Panc1 (cell line): ENCODE measurements around the gene ZDHHC7. TPM values are rescaled to one million over a fixed set of nuclear protein-coding genes. Genes with fewer than 3 reads are reported as not detected.
A peak's percentile ranks its signal among the peaks of the same experiment; 100 is the strongest.

ENCODE experiments used
- ATAC-seq: fragments of 200-7000 bp; cut with Tn5 transposase; 2 replicates; pipeline ENCODE4 v1.9.1; 2020; ENCODE audit warnings: mild to moderate bottlenecking, moderate library complexity
- BruUV-seq: library from RNA; stranded (reverse); fragments of 400-500 nt; replicated peaks from 2 replicates; lab custom pipeline; 2021; lab: Mats Ljungman, UMichigan
- CTCF ChIA-PET: fragments of 300-600 bp; sonication (Branson Sonifier 250); formaldehyde crosslinking; loops from one replicate; lab custom pipeline; 2022; ENCODE audit warnings: antibody characterized with exemption; lab: Charles Lee
- POLR2A ChIA-PET: fragments of 300-600 bp; sonication (Branson Sonifier 250); formaldehyde crosslinking; loops from one replicate; lab custom pipeline; 2022; ENCODE audit warnings: antibody characterized with exemption; lab: Charles Lee
- DNase-seq: peaks from one replicate; pipeline ENCODE4 v3.0.0-alpha.2; 2010; ENCODE audit warnings: low read depth, low spot score
- H3K27ac ChIP-seq: 2 replicates; pipeline ENCODE4 v1.5.1; 2011; ENCODE audit warnings: mild to moderate bottlenecking, low read length, inconsistent platforms
- H3K27me3 ChIP-seq: fragments of 200-500 bp; sonication (Bioruptor generic); 2 replicates; pipeline ENCODE4 v1.6.0; 2014; ENCODE audit warnings: low read length, inconsistent platforms; ENCODE audit not compliant: control insufficient read depth, insufficient read depth
- H3K36me3 ChIP-seq: fragments of 200-500 bp; sonication (Bioruptor generic); 2 replicates; pipeline ENCODE4 v1.5.1; 2014; ENCODE audit warnings: inconsistent platforms, mild to moderate bottlenecking, low read length, moderate library complexity; ENCODE audit not compliant: control insufficient read depth, insufficient read depth
- H3K4me1 ChIP-seq: 2 replicates; pipeline ENCODE4 v1.5.1; 2011; ENCODE audit warnings: inconsistent platforms, mild to moderate bottlenecking, low read length, moderate library complexity; ENCODE audit not compliant: control insufficient read depth, insufficient read depth
- H3K4me3 ChIP-seq, 2 experiments: 2 replicates each; pipeline ENCODE4 v1.5.1; 2011 to 2012; ENCODE audit warnings: low read depth in 2 of 2, low read length in 2 of 2, mild to moderate bottlenecking in 2 of 2, inconsistent platforms in 1 of 2, moderate library complexity in 1 of 2
- H3K9me3 ChIP-seq: fragments of 200-500 bp; sonication (Bioruptor generic); 2 replicates; pipeline ENCODE4 v1.5.1; 2014; ENCODE audit warnings: low read depth, mild to moderate bottlenecking, inconsistent platforms, low read length, moderate library complexity; ENCODE audit not compliant: control insufficient read depth, insufficient read depth
- CTCF ChIP-seq: fragments of 450-650 bp; IDR thresholded peaks from 2 replicates; pipeline ENCODE4 v1.5.1; 2017; ENCODE audit warnings: mild to moderate bottlenecking
- POLR2AphosphoS5 ChIP-seq: IDR thresholded peaks from 2 replicates; pipeline ENCODE4 v1.6.1; 2012; ENCODE audit warnings: mild to moderate bottlenecking, low read depth, low read length, moderate library complexity
- REST ChIP-seq, 2 experiments: IDR thresholded peaks; 2 replicates each; pipeline ENCODE4 v1.6.1; 2011 to 2012; ENCODE audit warnings: low read depth in 2 of 2, control low read depth in 1 of 2, low read length in 1 of 2, mild to moderate bottlenecking in 1 of 2, moderate library complexity in 1 of 2; ENCODE audit not compliant: insufficient read depth in 1 of 2
- SIN3A ChIP-seq: IDR thresholded peaks from 2 replicates; pipeline ENCODE4 v1.6.1; 2012; ENCODE audit warnings: low read depth, mild to moderate bottlenecking, low read length, moderate library complexity, borderline replicate concordance; ENCODE audit not compliant: insufficient read depth
- TCF7L2 ChIP-seq: IDR thresholded peaks from 2 replicates; pipeline ENCODE4 v1.6.1; 2011; ENCODE audit warnings: mild to moderate bottlenecking, low read depth, low read length, inconsistent platforms
- in situ Hi-C: cut with HindIII; loops from 2 replicates; pipeline ENCODE4 v1.10.0; 2016; ENCODE audit warnings: low sequenced_read_pairs, low pct_unique_long_range_greater_than_20kb
- intact Hi-C: fragments of 100-400 bp; cut with micrococcal nuclease; formaldehyde crosslinking; loops from one replicate; pipeline ENCODE4 v1.10.0; 2022; ENCODE audit not compliant: unreplicated experiment
- total RNA-seq: library from RNA; stranded (reverse); gene quantifications from one replicate; pipeline ENCODE4 v1.2.1, GENCODE V29; 2021; ENCODE audit not compliant: unreplicated experiment

The ZDHHC7 gene
- total RNA-seq, 1 experiment from 2014 or later: 71.5 TPM

GRCh38 chr16:85002099-85002541, 9.2 kb downstream of the ZDHHC7 start:
- ATAC-seq (no peak), DNase-seq (no peak)
- no peaks in the 10 kb centered on the region for H3K9me3 ChIP-seq
- BruUV-seq: no TSS peak
- in situ Hi-C loops: no loop called here
- peak overlapping the region; percentile 33 to 59 for H3K4me3 ChIP-seq
- H3K27me3 ChIP-seq: no peaks in the 10 kb centered on the region
- H3K27ac ChIP-seq: peak overlapping the region; percentile 97
- 0 out of 2 replicates have a peak, but pooled peaks cover 3% of the 10 kb centered on the region for H3K36me3 ChIP-seq
- intact Hi-C loops: no loop called here
- POLR2A ChIA-PET: no interaction called here
- TF ChIP-seq TCF7L2 (no peak), POLR2AphosphoS5 (no peak), SIN3A (no peak), REST (IDR thresholded peaks at IDR 0.05; ENCODE audit: insufficient read depth in 1 of 2, low read depth in 2 of 2, low read length in 1 of 2) (no peak), CTCF (no peak)
- H3K4me1 ChIP-seq: peaks cover 76% of the 10 kb centered on the region
- CTCF ChIA-PET: no interaction called here

GRCh38 chr16:84999857-85000480, 11.4 kb downstream of the ZDHHC7 start:
- Histone ChIP-seq H3K9me3 (no peaks in the 10 kb centered on the region), H3K4me3 (no peak overlapping the region; a peak in 1 of 4 replicates), H3K4me1 (peaks cover 74% of the 10 kb centered on the region), H3K27me3 (no peaks in the 10 kb centered on the region), H3K36me3 (0 out of 2 replicates have a peak, but pooled peaks cover 3% of the 10 kb centered on the region), H3K27ac (peak overlapping the region; percentile 97)
- DNase-seq: no peak
- TF ChIP-seq TCF7L2 (no peak), SIN3A (no peak), REST (IDR thresholded peaks at IDR 0.05; ENCODE audit: insufficient read depth in 1 of 2, low read depth in 2 of 2, low read length in 1 of 2) (no peak), POLR2AphosphoS5 (no peak), CTCF (no peak)
- POLR2A ChIA-PET: no interaction called here
- no peak for ATAC-seq
- in situ Hi-C loops: no loop called here
- intact Hi-C loops: no loop called here
- CTCF ChIA-PET: no interaction called here
- no TSS peak for BruUV-seq
